Transverse colon (tissue), 4 donors: ENCODE measurements around the gene SERPINA3. TPM values are rescaled to one million over a fixed set of nuclear protein-coding genes. Genes with fewer than 3 reads are reported as not detected.

Experiments
- DNase-seq: peaks from one replicate; pipeline ENCODE4 v3.0.0-alpha.2; 2019
- H3K27ac ChIP-seq, 4 donors: fragments of 200-600 bp; sonication (generic); 2 replicates each; pipeline ENCODE4 v1.5.1; 2016 to 2018; ENCODE audit warnings: inconsistent platforms in 4 of 4
- H3K27me3 ChIP-seq: fragments of 200-600 bp; sonication (generic); 2 replicates; pipeline ENCODE4 v1.5.1; 2017; ENCODE audit warnings: inconsistent platforms
- H3K36me3 ChIP-seq, 4 donors: fragments of 200-600 bp; sonication (generic); 2 replicates each; pipeline ENCODE4 v1.5.1; 2017 to 2019; ENCODE audit warnings: inconsistent platforms in 4 of 4
- H3K4me1 ChIP-seq, 4 donors: fragments of 200-600 bp; sonication (generic); 2 replicates each; pipeline ENCODE4 v1.5.1; 2017 to 2020; ENCODE audit warnings: inconsistent platforms in 4 of 4
- H3K4me3 ChIP-seq, 4 donors: fragments of 200-600 bp; sonication (generic); 1 replicate in 1 of 4; 2 replicates in 3 of 4; pipeline versions ENCODE4 v1.5.1 to v1.6.1; 2017 to 2019; ENCODE audit warnings: inconsistent platforms in 4 of 4
- H3K9me3 ChIP-seq, 2 donors: fragments of 200-600 bp; sonication (generic); 2 replicates each; pipeline ENCODE4 v1.5.1; 2017 to 2019; ENCODE audit warnings: inconsistent platforms in 2 of 2
- EP300 ChIP-seq: sonication (generic); formaldehyde crosslinking; IDR thresholded peaks from one replicate; pipeline ENCODE4 v1.6.1; 2017; ENCODE audit warnings: antibody characterized with exemption, low read depth
- POLR2A ChIP-seq: fragments of 450-650 bp; IDR thresholded peaks from one replicate; pipeline ENCODE4 v1.6.1; 2016; ENCODE audit warnings: antibody characterized with exemption, mild to moderate bottlenecking, moderate library complexity
- POLR2AphosphoS5 ChIP-seq, 3 donors: sonication (generic); formaldehyde crosslinking; IDR thresholded peaks; one replicate each; pipeline ENCODE4 v1.6.1; 2016; ENCODE audit warnings: antibody characterized with exemption in 3 of 3
- WGBS, 2 donors: methylation state at CpG; one replicate each; pipeline ENCODE4 v1.1.5; 2018; ENCODE audit warnings: low coverage in 1 of 2; 5-methylcytosine and 5-hydroxymethylcytosine counted together
- in situ Hi-C, 4 donors: fragments of 200-750 bp; cut with MboI; loops; one replicate each; pipeline versions ENCODE4 v1.15.0 to v1.15.1; 2017; ENCODE audit warnings: low sequenced_read_pairs in 3 of 4, low pct_ligation_motif_present in 1 of 4, low pct_unique_long_range_greater_than_20kb in 1 of 4
- intact Hi-C: fragments of 100-400 bp; cut with DNase I; formaldehyde crosslinking; loops from one replicate; pipeline ENCODE4 v1.15.1; 2023; ENCODE audit warnings: low total_unique reads
- total RNA-seq, 4 donors: library from RNA; depleted of rRNA; stranded (reverse); fragments of >200 nt; gene quantifications; one replicate each; pipeline ENCODE4 v1.1.0, GENCODE V29; 2016
- TF ChIP-seq, protein P1 (sequence below), 5 experiments: fragments of 200-600 bp in 3 of 5; fragments of 450-650 bp in 2 of 5; sonication (generic) in 3 of 5; IDR thresholded peaks; 1 replicate in 2 of 5; 2 replicates in 3 of 5; pipeline ENCODE4 v1.5.1; 2016 to 2017; ENCODE audit warnings: antibody characterized with exemption in 5 of 5, inconsistent platforms in 3 of 5, mild to moderate bottlenecking in 2 of 5, moderate library complexity in 1 of 5

SERPINA3 gene
- total RNA-seq, 4 donors from 2014 or later, result 16.0 to 72.7 (median 22.6) TPM

DNA sequence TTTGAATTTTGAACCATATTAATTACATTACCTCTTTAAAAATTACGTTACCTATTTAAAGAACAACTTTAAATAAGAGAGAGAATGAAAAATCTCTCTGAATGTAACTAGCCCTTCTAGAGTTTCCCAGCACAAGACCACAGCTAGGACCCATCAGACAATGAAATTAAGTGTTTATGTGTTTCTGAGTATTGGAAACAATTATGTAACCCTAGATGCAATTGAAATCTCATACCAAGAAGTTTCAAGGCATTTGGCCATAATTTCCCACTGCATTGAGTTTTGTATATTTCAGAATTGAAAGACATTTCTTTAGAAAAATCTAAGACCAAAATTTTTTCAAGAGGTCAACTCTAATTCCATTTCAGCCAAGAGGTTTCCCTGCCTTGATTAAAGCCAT is 47.1 kb downstream of the SERPINA3 start:
- DNase-seq, result no peak
- no peaks in the 10 kb centered on the region for H3K27me3 ChIP-seq
- in situ Hi-C loops (no loop called here), intact Hi-C loops (no loop called here)
- 66 to 93% methylated on average over 1 of the region's 1 CpG for WGBS, 2 donors
- no peak for TF ChIP-seq POLR2AphosphoS5 (IDR thresholded peaks at IDR 0.05)
- TF ChIP-seq EP300, result no peak
- TF ChIP-seq, protein P1, sequence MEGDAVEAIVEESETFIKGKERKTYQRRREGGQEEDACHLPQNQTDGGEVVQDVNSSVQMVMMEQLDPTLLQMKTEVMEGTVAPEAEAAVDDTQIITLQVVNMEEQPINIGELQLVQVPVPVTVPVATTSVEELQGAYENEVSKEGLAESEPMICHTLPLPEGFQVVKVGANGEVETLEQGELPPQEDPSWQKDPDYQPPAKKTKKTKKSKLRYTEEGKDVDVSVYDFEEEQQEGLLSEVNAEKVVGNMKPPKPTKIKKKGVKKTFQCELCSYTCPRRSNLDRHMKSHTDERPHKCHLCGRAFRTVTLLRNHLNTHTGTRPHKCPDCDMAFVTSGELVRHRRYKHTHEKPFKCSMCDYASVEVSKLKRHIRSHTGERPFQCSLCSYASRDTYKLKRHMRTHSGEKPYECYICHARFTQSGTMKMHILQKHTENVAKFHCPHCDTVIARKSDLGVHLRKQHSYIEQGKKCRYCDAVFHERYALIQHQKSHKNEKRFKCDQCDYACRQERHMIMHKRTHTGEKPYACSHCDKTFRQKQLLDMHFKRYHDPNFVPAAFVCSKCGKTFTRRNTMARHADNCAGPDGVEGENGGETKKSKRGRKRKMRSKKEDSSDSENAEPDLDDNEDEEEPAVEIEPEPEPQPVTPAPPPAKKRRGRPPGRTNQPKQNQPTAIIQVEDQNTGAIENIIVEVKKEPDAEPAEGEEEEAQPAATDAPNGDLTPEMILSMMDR (IDR thresholded peaks at IDR 0.05), result no peak
- no peak for TF ChIP-seq POLR2A
- H3K4me1 ChIP-seq, result peaks cover 0 to 1% (median 0%) of the 10 kb centered on the region in 4 donors
- H3K27ac ChIP-seq, result no peak overlapping the region
- H3K9me3 ChIP-seq, result no peaks in the 10 kb centered on the region
- no peak overlapping the region for H3K4me3 ChIP-seq
- H3K36me3 ChIP-seq, result no peaks in the 10 kb centered on the region

DNA sequence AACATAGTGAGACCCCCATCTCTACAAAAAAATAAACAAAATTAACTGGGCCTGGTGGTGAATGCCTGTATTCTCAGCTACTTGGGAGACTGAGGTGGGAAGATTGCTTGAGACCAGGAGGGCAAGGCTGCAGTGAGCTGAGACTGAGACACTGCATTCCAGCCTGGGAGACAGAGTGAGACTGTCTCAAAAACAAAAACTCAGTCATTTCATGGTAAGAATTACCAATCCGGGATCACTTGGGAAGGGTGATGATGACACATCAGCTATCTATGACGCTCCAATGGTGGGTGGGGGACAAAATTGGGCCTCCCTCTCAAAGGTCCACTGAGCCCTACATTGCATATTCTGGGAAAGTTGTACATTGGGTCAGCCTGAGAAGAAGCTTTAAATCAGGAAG is 47.7 kb downstream of the SERPINA3 start:
- DNase-seq, result no peak

DNA sequence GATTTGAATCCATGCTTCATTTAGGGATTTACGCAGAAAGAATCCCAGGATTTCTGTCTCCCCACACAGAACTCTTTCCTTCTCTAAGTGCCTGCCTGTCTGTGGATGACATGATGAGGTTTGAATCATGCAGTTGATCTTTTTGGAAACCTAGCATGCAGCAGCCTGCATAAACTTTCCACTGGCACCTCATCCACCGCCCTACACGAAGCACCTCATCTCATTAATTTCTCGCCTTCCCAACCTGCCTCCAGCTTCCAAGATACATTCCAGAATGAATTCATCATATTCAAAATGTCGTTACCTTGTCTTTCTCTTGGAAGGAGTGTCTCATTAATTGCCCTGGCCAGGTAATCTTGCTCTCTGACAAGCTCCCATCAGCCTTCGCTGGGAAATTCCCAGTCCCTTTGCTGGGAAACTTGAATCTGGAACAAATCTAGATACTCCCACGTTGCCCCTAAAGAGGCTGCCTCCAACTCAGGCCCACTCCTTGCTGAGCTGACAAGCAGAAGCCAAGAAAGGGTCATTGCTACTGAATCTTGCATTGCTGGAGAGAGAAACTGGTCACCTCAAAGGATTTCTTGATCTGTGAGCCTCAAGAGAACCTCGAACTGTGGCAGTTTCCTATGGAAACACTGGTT is 48.2 kb downstream of the SERPINA3 start:
- no peak for DNase-seq
- intact Hi-C loops, result no loop called here
- Histone ChIP-seq H3K9me3 (no peaks in the 10 kb centered on the region), H3K4me3 (no peak overlapping the region), H3K27ac (no peak overlapping the region), H3K4me1 (peaks cover 0 to 4% (median 0%) of the 10 kb centered on the region in 4 donors), H3K27me3 (no peaks in the 10 kb centered on the region), H3K36me3 (no peaks in the 10 kb centered on the region)
- TF ChIP-seq, protein P1 (IDR thresholded peaks at IDR 0.05), result no peak
- no peak for TF ChIP-seq POLR2A
- no peak for TF ChIP-seq EP300
- no peak for TF ChIP-seq POLR2AphosphoS5 (IDR thresholded peaks at IDR 0.05)
- in situ Hi-C loops, result no loop called here
- WGBS, 2 donors, result 73 to 77% methylated on average over 6 to 8 of the region's 8 CpGs

More for the DNA sequence above, 47.7 kb downstream of the SERPINA3 start:
- WGBS, 2 donors, result 77 to 83% methylated on average over 2 of the region's 2 CpGs
- no peak for TF ChIP-seq POLR2AphosphoS5 (IDR thresholded peaks at IDR 0.05)
- no peak for TF ChIP-seq EP300
- TF ChIP-seq, protein P1 (IDR thresholded peaks at IDR 0.05), result no peak
- TF ChIP-seq POLR2A, result no peak
- Histone ChIP-seq H3K27me3 (no peaks in the 10 kb centered on the region), H3K4me3 (no peak overlapping the region), H3K36me3 (no peaks in the 10 kb centered on the region), H3K4me1 (peaks cover 0 to 4% (median 0%) of the 10 kb centered on the region in 4 donors), H3K27ac (no peak overlapping the region), H3K9me3 (no peaks in the 10 kb centered on the region)
- in situ Hi-C loops (no loop called here), intact Hi-C loops (no loop called here)

DNA sequence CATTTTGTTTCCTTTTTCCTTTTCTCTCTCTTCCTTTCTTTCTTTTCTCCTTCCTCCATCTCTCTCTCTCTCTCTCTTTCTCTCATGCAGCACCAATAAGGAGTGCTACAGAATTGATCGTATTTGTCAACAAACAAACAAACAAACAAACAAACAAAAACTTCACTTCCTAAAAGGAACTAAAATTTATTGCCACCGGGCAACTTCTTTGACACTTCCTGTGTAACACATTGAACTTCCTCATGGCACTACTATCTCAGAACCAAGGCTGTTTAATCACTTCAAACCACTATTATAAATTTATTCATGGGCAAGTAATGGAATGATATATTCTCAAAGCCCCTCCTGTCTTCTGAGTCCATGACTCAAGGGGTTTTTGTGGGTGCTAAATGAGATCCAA is 51.3 kb downstream of the SERPINA3 start:
- no peaks in the 10 kb centered on the region for H3K27me3 ChIP-seq
- no peak for TF ChIP-seq POLR2AphosphoS5 (IDR thresholded peaks at IDR 0.05)
- TF ChIP-seq, protein P1 (IDR thresholded peaks at IDR 0.05), result no peak
- in situ Hi-C loops (no loop called here), intact Hi-C loops (no loop called here)
- no peaks in the 10 kb centered on the region for H3K9me3 ChIP-seq
- DNase-seq, result no peak
- H3K27ac ChIP-seq, result no peak overlapping the region
- H3K4me3 ChIP-seq, result no peak overlapping the region
- H3K36me3 ChIP-seq, result no peaks in the 10 kb centered on the region
- peaks cover 0 to 4% (median 0%) of the 10 kb centered on the region in 4 donors for H3K4me1 ChIP-seq
- 51 to 54% methylated on average over 2 of the region's 2 CpGs for WGBS, 2 donors
